MG63 (cell line): ENCODE measurements around the gene ATP6V1G1. TPM values are rescaled to one million over a fixed set of nuclear protein-coding genes. Genes with fewer than 3 reads are reported as not detected.
"Not testable (repeated sequence)": the region's sequence is repeated elsewhere in the genome, so short reads cannot be mapped to it uniquely, and the experiment has no call there.

ENCODE experiments used
- DNase-seq: peaks from one replicate; pipeline ENCODE4 v3.0.0-alpha.2; 2020
- H3K27me3 ChIP-seq: fragments of 250-450 bp; sonication (Bioruptor Pico); 2 replicates; pipeline ENCODE4 v1.5.1; 2020; ENCODE audit warnings: mild to moderate bottlenecking, moderate library complexity
- H3K36me3 ChIP-seq: fragments of 250-450 bp; sonication (Bioruptor Pico); 2 replicates; pipeline ENCODE4 v1.5.1; 2020; ENCODE audit warnings: mild to moderate bottlenecking, moderate library complexity
- H3K4me3 ChIP-seq: fragments of 250-450 bp; sonication (Bioruptor Pico); 2 replicates; pipeline ENCODE4 v1.5.1; 2020; ENCODE audit warnings: mild to moderate bottlenecking, moderate library complexity
- H3K9me3 ChIP-seq: fragments of 250-450 bp; sonication (Bioruptor Pico); 2 replicates; pipeline ENCODE4 v1.5.1; 2020; ENCODE audit warnings: mild to moderate bottlenecking, moderate library complexity
- total RNA-seq: library from RNA; depleted of rRNA; stranded (reverse); fragments of >200 nt; shearing (Covaris generic); gene quantifications from 2 replicates; pipeline ENCODE4 v1.2.3, GENCODE V29; 2014; ENCODE audit warnings: low replicate concordance

The ATP6V1G1 gene
- total RNA-seq, 1 experiment from 2014 or later: 62.6 TPM

- H3K27me3 ChIP-seq: no peaks in the 10 kb centered on the region
- H3K9me3 ChIP-seq: no peaks in the 10 kb centered on the region
- no peaks in the 10 kb centered on the region for H3K36me3 ChIP-seq
- DNase-seq: no peak
- H3K4me3 ChIP-seq: no peak overlapping the region
Observed at GRCh38 chr9:114570742-114571141, 16.8 kb upstream of the ATP6V1G1 start.

- no peaks in the 10 kb centered on the region for H3K36me3 ChIP-seq
- H3K9me3 ChIP-seq: no peaks in the 10 kb centered on the region
- no peaks in the 10 kb centered on the region for H3K27me3 ChIP-seq
- H3K4me3 ChIP-seq: no peak overlapping the region
- DNase-seq: no peak
Observed at GRCh38 chr9:114571391-114571790, 16.2 kb upstream of the ATP6V1G1 start.

- no peaks in the 10 kb centered on the region for H3K36me3 ChIP-seq
- H3K4me3 ChIP-seq: no peak overlapping the region
- no peaks in the 10 kb centered on the region for H3K9me3 ChIP-seq
- no peak for DNase-seq
- no peaks in the 10 kb centered on the region for H3K27me3 ChIP-seq
Observed at GRCh38 chr9:114572199-114572598, 15.4 kb upstream of the ATP6V1G1 start.

- no peak for DNase-seq
- Histone ChIP-seq H3K36me3 (no peaks in the 10 kb centered on the region), H3K27me3 (no peaks in the 10 kb centered on the region), H3K9me3 (no peaks in the 10 kb centered on the region), H3K4me3 (no peak overlapping the region)
Observed at GRCh38 chr9:114574438-114574837, 13.1 kb upstream of the ATP6V1G1 start.

- H3K36me3 ChIP-seq: not testable (repeated sequence)
Observed at GRCh38 chr9:114576779-114577178, 10.8 kb upstream of the ATP6V1G1 start.

GRCh38 chr9:114578134-114578533, 9.4 kb upstream of the ATP6V1G1 start:
- not testable (repeated sequence) for H3K9me3 ChIP-seq, H3K4me3 ChIP-seq, H3K36me3 ChIP-seq, H3K27me3 ChIP-seq, DNase-seq

More at GRCh38 chr9:114576779-114577178, 10.8 kb upstream of the ATP6V1G1 start:
- not testable (repeated sequence) for DNase-seq, H3K4me3 ChIP-seq, H3K27me3 ChIP-seq, H3K9me3 ChIP-seq

- H3K4me3 ChIP-seq: no peak overlapping the region
- no peak for DNase-seq
- H3K27me3 ChIP-seq: no peaks in the 10 kb centered on the region
- no peaks in the 10 kb centered on the region for H3K9me3 ChIP-seq
- no peaks in the 10 kb centered on the region for H3K36me3 ChIP-seq
Observed at GRCh38 chr9:114580609-114581193, 6.9 kb upstream of the ATP6V1G1 start.

GRCh38 chr9:114583371-114584155, 4.0 kb upstream of the ATP6V1G1 start:
- Histone ChIP-seq H3K4me3 (no peak overlapping the region), H3K27me3 (no peaks in the 10 kb centered on the region), H3K9me3 (no peaks in the 10 kb centered on the region), H3K36me3 (no peaks in the 10 kb centered on the region)
- DNase-seq: no peak

GRCh38 chr9:114588210-114588609, 641 bp downstream of the ATP6V1G1 start:
- H3K36me3 ChIP-seq: peaks cover 16% of the 10 kb centered on the region
- no peak for DNase-seq
- no peaks in the 10 kb centered on the region for H3K9me3 ChIP-seq
- H3K4me3 ChIP-seq: peak overlapping the region; percentile 92
- no peaks in the 10 kb centered on the region for H3K27me3 ChIP-seq

GRCh38 chr9:114588651-114589526, 1.3 kb downstream of the ATP6V1G1 start:
- peaks cover 23% of the 10 kb centered on the region for H3K36me3 ChIP-seq
- H3K9me3 ChIP-seq: no peaks in the 10 kb centered on the region
- DNase-seq: peak; percentile 38
- H3K4me3 ChIP-seq: peak overlapping the region; percentile 92
- H3K27me3 ChIP-seq: no peaks in the 10 kb centered on the region

GRCh38 chr9:114590328-114590727, 2.8 kb downstream of the ATP6V1G1 start:
- no peaks in the 10 kb centered on the region for H3K27me3 ChIP-seq
- no peak overlapping the region for H3K4me3 ChIP-seq
- H3K36me3 ChIP-seq: peaks cover 34% of the 10 kb centered on the region
- no peak for DNase-seq
- H3K9me3 ChIP-seq: no peaks in the 10 kb centered on the region

GRCh38 chr9:114591291-114591787, 3.8 kb downstream of the ATP6V1G1 start:
- no peak for DNase-seq
- no peaks in the 10 kb centered on the region for H3K27me3 ChIP-seq
- H3K4me3 ChIP-seq: no peak overlapping the region

GRCh38 chr9:114591849-114592248, 4.3 kb downstream of the ATP6V1G1 start:
- H3K4me3 ChIP-seq: no peak overlapping the region
- H3K36me3 ChIP-seq: peaks cover 46% of the 10 kb centered on the region
- H3K27me3 ChIP-seq: no peaks in the 10 kb centered on the region
- H3K9me3 ChIP-seq: no peaks in the 10 kb centered on the region
- no peak for DNase-seq

More at GRCh38 chr9:114591291-114591787, 3.8 kb downstream of the ATP6V1G1 start:
- Histone ChIP-seq H3K36me3 (peaks cover 42% of the 10 kb centered on the region), H3K9me3 (no peaks in the 10 kb centered on the region)

GRCh38 chr9:114592356-114592755, 4.8 kb downstream of the ATP6V1G1 start:
- no peaks in the 10 kb centered on the region for H3K27me3 ChIP-seq
- no peak for DNase-seq
- no peak overlapping the region for H3K4me3 ChIP-seq
- H3K36me3 ChIP-seq: peaks cover 49% of the 10 kb centered on the region
- no peaks in the 10 kb centered on the region for H3K9me3 ChIP-seq

- no peaks in the 10 kb centered on the region for H3K9me3 ChIP-seq
- peaks cover 64% of the 10 kb centered on the region for H3K36me3 ChIP-seq
- H3K27me3 ChIP-seq: no peaks in the 10 kb centered on the region
- H3K4me3 ChIP-seq: no peak overlapping the region
- no peak for DNase-seq
Observed at GRCh38 chr9:114594136-114594535, 6.6 kb downstream of the ATP6V1G1 start.

- not testable (repeated sequence) for DNase-seq
Observed at GRCh38 chr9:114600502-114601248, 13.1 kb downstream of the ATP6V1G1 start.

More at GRCh38 chr9:114600502-114601248, 13.1 kb downstream of the ATP6V1G1 start:
- Histone ChIP-seq H3K36me3 (peaks cover 52% of the 10 kb centered on the region), H3K9me3 (peaks cover 16% of the 10 kb centered on the region; the same call in 1 of the 2 replicates)
- H3K27me3 ChIP-seq, H3K4me3 ChIP-seq: not testable (repeated sequence)
